GM19328 (cell line): Measurements from ENCODE around the gene PTPRK.
"Not testable (repeated sequence)": the region's sequence is repeated elsewhere in the genome, so short reads cannot be mapped to it uniquely, and the experiment has no call there.

ENCODE experiments used
- ATAC-seq: cut with Tn5 transposase; IDR thresholded peaks from one replicate; pipeline ENCODE4 v1.9.1; 2021; ENCODE audit warnings: mild to moderate bottlenecking, moderate library complexity; ENCODE audit not compliant: unreplicated experiment

Gene PTPRK

DNA sequence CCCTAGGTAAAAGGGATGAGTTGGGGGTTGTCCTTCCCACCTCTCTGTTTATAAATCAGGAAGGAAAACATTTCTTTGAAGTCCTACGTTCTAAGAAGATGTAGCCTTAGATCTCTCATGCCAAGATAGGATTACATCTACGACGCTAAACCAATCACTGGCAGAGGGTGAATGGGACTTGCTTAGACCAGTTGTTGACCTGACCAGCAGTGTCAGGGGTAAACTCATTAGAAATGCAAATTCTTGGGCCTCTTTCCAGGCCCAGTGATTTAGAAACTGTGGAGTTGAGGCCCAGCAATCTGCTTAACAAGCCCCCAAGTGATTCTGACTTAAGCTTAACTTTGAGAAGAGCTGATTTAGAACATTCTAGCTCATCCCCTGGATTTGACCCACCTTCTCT lies 472.4 kb downstream of the PTPRK start:
- no peak for ATAC-seq

DNA sequence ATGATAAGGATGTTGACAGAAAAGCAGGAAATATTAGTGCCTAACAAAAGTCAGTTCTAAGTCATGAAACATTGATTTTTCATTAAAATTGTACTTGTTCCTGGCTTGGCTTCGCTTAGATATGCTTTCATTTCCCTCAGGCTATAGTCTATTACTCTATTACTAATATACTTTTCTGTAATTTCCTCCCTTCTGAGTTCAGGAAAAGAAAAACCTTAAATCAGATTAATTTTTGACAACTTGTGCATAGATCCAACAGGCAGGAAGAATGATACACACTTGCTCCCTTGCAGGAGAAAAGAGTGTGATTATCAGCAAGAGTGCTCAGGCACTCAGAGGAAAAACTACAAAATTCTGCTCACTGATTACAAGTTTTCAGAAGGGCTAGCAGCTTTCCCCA lies 474.4 kb downstream of the PTPRK start:
- no peak for ATAC-seq

DNA sequence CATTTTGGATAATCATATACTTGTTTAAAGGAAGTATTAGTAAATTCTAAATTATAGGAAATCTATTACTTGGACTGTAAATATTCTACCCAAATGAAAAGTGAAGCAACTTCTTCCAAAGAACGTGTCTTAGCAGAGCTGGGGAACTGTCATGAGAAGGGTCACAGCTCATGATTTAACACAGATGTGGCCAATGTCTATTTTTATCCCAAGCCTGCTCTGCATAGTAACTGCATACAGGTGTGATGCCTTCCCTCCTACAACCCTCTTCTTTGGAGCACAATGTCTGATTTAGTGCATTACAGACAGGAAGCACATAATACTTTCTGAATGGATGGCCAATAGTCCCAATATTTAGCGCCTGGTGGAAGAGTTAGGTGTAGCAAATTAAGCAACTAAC lies 480.9 kb downstream of the PTPRK start:
- no peak for ATAC-seq

DNA sequence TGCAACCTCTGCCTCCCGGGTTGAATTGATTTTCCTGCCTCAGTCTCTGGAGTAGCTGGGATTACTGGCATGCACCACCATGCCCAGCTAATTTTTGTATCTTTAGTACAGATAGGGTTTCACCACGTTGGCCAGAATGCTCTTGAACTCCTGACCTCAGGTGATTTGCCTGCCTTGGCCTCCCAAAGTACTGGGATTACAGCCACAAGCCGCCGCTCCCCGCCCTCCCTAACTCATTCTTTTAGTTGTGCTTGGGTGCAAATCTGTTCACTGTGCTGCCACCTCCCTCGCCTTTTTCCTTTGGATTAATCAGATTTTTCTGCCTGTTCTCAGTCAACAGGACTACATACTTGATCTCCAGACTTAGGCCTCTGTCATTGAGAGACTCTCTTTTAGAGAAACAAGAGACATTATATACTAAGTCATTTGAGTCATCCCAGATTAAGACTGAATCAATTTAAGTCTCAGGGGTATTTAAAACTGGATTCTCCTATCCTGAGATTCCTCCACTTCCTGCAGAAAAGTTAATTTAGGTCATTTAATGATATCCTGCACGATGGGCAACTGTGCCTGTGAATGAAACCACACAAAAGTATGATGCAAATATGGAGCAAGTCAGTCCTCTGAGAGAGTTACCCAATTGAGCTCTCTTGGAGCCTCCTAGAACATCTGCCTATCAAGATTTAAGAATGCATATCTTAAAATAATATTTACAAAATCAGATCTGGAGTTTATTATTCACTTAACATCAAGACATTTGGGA lies 483.4 kb downstream of the PTPRK start:
- ATAC-seq, result no peak

DNA sequence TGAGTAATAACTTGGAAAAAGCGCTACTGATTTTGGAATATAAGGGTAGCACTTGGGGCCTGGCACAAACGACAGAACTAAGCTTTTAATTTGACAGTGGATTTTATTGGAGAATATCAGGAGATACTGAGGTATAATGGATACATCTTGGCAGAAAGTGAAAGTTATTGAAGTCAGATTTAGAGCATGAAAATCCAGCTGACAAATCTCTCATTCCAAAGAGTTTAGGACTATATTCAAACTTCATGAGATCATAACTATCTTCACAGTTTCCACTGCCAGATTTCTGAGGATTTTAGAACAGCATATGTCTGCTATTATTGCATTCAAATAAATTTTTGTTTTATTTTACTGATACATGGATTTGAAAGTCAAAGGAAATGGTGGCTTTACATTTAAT lies 487.2 kb downstream of the PTPRK start:
- ATAC-seq, result no peak

DNA sequence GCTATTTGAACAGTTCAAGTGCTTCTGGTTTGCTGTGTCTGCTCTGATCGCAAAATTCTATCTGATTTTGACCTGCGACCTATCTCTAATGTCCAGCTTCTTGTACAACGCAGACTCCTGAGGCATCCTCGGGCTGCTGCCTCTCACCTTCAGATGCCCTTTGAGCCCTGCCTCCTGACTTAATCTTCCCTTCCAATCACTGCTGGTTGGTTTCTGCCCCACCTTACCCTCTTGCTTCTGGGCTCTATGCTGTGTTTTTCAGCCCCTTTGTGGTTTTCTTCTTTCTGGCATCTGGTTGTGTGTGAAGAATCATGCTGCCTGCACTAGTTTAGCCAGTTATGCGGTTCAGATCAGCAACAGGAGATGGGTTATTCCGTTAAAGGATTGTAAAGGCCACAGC lies 488.4 kb downstream of the PTPRK start:
- ATAC-seq, result no peak

DNA sequence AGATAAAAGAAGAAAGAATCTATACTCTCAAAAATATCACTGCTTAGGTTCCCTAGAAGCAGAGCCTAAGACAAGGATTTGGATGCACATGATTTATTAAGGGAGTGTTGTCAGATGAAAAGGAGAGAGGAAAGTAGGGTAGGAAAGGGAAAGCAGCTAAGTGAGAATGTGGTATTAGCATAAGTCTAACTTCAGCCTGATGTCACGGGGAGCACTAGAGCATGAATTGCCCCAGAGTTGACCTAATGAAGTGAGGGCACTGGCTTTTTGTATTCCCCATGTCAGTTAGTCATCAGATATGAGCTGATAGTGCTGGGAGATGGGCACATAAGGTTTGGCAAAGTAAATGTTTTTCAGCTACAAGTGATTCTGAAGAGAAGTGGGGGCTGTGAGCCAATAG lies 490.6 kb downstream of the PTPRK start:
- no peak for ATAC-seq

DNA sequence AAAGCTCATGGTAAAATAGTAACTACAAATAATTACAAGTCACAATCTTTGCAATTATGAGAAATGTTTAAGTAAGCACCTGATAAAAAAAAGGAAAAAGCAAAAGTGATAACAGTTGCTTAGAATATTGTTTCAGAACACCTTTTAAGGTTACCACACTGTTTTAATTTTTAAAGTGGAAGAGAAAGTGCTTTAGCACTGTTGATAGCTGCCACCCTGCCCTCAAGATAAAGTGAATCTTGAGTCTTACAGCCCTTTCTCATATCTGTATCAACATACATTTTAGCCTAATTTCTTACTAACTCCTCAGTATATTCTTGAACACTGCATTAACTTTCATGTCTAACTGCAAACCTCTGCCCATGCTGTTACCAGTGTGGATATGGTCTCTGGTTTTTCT lies 492.2 kb downstream of the PTPRK start:
- ATAC-seq, result no peak

DNA sequence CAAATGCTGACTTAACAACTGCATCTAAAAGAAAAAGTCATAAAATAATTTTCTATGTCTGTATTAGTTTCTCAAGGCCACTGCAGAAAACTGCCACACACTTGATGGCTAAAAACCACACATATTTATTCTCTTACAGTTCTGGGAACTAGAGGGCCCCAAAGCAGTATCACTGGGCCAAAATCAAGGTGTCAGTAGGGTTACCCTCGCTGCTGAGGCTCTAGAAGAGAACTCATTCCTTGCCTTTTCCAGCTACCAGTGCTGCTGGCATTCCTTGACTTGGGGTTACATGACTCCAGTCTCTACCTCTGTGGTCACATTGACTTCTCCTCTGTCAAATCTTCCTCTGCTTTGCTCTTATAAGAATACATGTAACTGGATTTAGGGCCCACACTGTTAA lies 494.9 kb downstream of the PTPRK start:
- no peak for ATAC-seq

DNA sequence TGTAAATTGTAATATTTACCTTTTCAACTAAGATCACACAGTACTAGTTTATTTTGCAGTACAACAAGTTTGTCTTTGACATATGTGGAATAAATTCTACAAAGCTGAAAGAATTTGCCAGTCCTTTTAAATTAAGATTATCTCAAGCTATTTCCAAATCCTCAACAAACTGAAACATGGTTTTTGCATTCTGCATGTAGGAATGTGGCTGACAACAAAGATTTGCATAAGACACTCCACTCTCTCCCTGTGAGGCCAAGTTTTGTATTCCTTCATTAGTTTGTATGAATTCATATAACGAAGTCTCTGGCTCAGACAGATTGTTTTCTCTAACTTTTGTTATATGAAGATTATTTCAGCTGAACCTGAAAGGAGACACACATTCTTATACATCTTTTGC lies 495.4 kb downstream of the PTPRK start:
- ATAC-seq, result no peak

DNA sequence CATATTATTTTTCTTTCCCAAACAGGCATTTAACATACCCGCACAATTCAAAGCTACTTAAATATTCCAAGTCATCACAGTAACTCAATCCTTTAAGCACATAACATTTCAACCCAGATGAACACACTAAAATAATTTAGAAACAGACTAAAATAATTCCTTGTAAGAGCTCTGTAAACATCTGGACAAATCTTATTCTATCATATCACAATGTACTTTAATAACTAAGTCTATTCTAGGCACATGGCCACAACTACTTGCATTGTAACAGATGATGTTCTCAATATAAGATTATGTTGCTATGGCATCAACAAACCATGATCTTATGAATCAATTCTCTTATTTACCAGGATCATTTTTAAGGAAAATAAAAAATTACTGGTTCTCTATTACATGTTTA lies 496.4 kb downstream of the PTPRK start:
- ATAC-seq, result no peak

DNA sequence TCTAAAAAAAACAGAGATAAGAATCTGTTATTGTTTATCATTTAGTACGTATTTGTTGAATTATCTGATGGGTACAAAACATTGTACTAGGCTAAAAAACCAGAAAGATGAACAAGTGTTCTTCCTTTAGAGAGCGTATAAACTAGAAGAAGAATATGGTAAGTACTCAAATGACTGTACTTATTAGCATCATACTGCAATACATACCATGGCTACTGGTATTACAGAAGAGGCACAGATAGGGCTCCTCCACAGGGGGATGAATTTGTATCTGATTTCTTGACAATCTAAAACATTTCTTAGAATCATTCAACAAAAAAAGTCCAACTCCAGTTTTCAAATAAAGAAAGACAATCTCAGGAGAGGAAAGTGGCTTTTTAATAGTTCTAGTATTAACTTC lies 501.6 kb downstream of the PTPRK start:
- no peak for ATAC-seq

DNA sequence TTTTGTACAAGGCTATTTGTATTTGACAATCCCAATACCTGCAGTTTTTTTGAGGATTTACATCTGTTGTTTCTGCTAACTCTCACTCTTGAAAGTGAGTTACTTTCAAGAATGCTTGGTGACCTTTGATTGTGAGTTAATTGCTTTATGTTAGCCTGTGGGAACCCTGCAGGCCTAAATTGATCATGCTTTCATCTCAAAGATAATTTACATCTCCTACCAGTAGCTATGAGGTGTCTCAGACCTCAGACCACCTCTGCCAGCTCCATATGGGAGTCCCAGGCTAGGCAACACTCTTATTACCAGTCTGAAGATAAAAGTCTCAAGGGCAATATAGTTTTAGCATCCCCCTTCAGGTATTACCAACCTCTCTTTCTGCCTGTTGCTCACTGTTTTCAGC lies 503.1 kb downstream of the PTPRK start:
- no peak for ATAC-seq

DNA sequence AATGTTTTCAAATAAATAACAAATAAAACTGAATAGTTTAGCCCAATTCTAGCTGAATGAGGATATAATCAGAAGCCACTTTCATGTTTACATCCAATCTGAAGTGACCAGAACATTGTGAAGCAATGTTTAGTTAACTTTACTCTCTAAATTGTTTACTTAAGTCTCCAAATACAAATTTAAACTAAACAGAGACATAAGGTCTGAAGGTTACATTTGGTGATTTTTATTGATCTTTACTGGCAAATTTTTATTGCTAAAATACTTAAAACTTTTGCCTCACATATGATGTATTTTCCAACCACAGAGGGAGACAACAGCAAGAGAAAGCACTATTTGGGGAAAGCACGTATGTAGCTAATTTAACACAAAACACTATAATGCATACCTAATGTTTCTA lies 512.7 kb downstream of the PTPRK start:
- no peak for ATAC-seq

DNA sequence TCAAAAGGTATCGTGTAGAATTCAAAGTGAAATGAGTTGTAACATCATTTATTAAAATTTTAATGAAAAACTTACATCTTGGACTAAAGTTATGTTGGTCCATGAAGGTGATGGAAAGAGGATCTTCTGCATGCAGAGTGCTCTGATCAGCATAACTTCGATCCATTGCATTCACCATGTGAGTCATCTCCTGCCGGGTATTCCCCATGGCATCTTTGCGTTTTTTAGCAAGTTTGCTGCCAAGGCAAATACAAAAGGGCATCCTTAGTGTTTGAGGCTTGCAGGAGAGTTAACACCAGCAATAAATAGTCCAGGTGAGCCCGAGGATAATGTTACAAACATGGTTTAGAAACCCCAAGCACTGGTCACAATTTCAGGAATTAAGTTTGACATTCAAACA lies 515.4 kb downstream of the PTPRK start:
- ATAC-seq, result no peak

DNA sequence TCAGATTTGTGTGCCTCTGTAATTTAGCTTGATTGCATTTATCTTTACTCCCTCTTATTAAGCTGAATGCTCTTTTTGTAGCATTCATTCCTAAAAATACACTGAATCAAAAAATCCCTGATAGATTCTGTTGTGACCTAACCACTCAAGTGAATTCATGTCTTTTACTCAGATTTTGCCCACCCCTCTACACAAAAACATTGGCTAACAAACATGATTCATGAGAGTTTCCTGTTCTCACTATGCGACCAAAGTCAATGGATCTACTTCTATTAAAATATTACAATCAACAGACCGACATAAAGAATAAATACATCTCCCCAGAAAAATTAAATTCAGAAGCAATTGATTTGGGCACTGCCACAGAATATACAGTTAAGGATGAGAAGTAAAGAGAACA lies 520.0 kb downstream of the PTPRK start:
- no peak for ATAC-seq

DNA sequence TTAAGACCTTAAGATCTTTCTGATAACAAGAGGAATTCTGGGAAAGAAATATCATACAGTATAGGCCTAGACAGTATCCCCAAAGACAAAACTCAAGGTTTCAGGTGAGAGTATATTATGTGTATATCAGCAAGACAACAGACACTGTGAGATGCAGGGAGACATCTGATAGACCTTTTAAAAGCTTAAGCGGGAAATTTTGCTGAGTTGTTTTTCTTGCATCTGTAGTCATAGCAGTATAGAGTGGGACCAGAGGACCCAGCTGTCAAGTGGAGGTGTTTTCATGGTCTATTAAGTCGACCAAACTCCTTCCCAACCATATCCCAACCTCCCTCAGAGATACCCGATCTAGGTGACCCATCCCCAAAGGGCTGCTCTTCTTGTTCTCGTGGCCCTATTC lies 521.4 kb downstream of the PTPRK start:
- ATAC-seq, result no peak

DNA sequence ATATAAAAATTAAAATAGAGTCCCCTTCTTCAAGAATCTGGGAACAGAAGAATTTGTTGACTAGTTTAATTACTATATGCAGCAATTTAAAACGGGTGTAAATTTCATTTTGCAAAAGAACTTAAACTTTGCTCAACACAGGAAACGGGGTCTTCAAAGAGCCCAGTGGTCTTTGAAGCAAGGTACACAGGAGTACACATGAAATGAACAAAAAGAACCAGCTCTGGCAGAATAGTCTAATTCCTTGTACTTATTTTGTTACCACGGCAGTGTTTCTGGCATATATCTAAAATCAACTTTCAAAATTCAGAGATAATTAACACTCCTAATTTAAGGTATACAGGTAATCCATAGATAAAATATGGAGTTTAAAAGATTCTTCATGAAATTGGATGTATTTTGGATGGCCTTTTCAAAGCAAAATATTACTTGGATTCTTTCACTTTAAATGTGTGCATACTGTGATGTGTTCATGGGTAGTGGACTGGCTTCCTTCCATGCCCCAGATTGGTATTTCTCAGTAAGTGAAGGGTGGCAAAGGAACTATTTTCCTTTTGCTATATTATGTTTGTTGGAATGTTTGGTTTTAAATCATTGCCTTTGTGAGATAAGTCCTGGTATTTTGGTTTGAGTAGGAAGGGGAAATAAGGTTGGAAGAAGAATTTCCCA lies 522.8 kb downstream of the PTPRK start:
- ATAC-seq, result no peak

DNA sequence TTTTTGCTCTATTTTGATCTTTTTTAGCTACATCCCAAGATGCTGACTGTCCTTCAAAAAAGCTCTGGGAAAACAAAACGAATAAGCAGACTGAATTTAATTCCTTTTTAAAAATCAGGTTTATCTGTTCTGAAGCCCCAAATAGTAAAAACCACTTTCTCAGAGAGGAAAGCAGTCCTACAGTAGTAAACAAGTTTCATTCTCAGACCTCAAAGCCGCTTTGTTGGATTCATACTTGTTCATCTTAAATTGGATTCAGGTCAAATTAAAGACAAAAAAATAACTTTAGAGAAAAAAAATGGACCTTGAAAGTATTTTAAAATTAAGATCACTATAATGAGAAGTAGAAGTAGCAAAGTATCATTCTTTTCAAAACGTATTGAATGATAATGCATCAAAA lies 523.5 kb downstream of the PTPRK start:
- ATAC-seq, result no peak

DNA sequence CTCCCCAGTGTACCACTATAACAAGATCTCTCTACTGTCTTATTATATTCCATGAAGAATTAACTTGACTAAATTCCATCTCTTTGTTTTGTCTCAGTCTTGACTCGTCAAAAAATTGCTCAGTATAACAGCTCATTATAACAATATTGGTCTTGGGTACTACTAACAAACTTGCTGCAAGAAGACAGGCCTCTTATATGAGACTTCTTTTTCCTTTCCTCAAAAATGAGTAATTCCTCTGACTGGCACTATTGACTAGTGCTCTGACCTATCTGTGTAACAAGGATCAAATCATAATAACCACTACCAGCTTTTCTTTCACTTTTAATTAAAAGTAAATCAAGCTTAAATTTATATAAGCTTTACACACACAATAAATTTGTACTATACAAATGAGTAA lies 528.3 kb downstream of the PTPRK start:
- no peak for ATAC-seq

DNA sequence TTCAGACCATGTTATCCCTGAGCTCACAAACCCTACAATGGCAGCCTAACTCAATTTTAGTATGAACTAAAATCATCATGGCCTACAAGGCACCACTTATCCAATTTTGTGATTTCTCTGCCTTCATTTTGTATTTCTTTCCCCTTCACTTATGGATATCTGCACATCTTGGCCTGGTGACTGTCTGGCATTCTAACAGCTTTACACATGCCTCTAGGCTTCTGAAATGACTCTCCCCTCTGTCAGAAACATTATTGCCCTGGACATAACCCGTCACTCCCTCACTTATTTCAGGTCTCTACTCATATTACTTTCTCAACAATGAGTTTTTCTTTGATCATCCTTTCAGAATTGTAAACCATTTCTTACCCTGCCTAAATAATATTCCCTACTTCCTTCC lies 530.3 kb downstream of the PTPRK start:
- ATAC-seq, result no peak

DNA sequence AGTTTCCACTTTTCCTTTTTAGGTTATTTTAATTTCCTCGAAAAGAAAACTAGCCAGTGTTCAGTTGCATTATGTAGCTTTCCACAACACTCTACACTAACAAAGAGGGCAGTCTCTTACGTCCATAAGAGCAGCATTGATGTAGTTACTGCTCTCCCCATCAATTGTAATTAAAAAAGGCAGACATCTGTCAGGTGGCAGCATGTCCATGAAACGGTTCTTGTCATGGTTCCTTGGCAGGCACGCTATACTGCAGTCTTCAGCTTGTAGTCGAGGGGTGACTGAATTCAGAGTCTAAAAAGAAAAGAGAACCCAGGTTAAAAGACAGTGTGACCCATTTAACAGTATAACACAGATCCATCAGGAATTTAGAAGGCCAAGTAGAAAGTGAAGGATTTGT lies 539.4 kb downstream of the PTPRK start:
- no peak for ATAC-seq

DNA sequence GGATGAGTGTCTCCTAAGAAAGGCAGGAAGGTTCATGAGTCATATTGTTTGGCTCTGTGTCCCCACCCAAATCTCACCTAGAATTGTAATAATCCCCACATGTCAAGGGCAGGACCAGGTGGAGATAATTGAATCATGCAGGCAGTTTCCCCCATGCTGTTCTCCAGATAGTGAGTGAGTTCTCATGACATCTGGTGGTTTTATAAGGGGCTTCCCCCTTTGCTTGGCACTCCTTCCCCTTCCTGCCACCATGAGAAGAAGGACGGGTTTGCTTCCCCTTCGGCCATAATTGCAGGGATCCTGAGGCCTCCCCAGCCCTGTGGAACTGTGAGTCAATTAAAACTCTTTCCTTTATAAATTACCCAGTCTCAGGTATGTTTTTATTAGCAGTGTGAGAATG lies 542.2 kb downstream of the PTPRK start:
- not testable (repeated sequence) for ATAC-seq
